ENCODE data around the gene SFMBT1.

DNA sequence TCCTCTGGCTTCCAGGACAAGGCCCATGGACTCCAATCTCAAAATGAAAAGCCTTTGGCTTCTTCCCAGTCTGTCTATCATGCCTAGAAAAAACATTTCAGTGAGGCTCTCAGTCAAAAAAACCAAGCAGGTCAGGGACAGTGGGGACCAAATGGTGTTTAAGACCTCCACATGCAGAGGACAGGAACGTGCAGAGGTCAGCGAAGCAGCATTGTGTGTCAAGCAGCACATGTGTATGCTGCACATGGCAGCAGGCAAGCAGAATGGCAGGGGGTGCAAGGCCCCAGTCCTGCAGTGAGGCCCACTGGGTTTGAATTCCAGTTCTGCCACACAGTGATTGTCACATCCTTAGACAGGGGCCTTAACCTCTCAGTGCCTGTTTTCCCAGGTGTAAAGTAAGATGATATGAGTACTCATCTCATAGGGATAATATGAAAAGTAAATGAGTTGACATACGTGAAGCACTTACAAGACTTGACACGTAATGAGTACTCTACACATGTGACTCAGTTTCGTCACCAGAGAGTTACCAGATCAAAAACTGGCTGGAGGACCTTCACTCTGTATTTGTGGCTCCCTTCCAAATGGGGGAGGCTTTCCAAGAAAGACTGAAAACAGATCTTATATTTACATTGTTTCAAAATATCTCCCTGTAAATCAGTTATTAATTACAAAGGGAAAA lies 159.7 kb downstream of the SFMBT1 start:
- TF ChIP-seq, protein P1, sequence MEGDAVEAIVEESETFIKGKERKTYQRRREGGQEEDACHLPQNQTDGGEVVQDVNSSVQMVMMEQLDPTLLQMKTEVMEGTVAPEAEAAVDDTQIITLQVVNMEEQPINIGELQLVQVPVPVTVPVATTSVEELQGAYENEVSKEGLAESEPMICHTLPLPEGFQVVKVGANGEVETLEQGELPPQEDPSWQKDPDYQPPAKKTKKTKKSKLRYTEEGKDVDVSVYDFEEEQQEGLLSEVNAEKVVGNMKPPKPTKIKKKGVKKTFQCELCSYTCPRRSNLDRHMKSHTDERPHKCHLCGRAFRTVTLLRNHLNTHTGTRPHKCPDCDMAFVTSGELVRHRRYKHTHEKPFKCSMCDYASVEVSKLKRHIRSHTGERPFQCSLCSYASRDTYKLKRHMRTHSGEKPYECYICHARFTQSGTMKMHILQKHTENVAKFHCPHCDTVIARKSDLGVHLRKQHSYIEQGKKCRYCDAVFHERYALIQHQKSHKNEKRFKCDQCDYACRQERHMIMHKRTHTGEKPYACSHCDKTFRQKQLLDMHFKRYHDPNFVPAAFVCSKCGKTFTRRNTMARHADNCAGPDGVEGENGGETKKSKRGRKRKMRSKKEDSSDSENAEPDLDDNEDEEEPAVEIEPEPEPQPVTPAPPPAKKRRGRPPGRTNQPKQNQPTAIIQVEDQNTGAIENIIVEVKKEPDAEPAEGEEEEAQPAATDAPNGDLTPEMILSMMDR (IDR thresholded peaks at IDR 0.05; ENCODE audit: low read length): no peak
- no peak for TF ChIP-seq EZH2 (IDR thresholded peaks at IDR 0.05; ENCODE audit: borderline replicate concordance, low read length)
